ENCODE data around the gene SLC35G6. TPM values are rescaled to one million over a fixed set of nuclear protein-coding genes. Genes with fewer than 3 reads are reported as not detected.

SLC35G6 gene
- total and polyA plus RNA-seq, 2 of the 13 experiments (the other 11 are each of a cell fraction or from before 2014, with no cell fraction given): 0.07 TPM; not detected in 1

DNA sequence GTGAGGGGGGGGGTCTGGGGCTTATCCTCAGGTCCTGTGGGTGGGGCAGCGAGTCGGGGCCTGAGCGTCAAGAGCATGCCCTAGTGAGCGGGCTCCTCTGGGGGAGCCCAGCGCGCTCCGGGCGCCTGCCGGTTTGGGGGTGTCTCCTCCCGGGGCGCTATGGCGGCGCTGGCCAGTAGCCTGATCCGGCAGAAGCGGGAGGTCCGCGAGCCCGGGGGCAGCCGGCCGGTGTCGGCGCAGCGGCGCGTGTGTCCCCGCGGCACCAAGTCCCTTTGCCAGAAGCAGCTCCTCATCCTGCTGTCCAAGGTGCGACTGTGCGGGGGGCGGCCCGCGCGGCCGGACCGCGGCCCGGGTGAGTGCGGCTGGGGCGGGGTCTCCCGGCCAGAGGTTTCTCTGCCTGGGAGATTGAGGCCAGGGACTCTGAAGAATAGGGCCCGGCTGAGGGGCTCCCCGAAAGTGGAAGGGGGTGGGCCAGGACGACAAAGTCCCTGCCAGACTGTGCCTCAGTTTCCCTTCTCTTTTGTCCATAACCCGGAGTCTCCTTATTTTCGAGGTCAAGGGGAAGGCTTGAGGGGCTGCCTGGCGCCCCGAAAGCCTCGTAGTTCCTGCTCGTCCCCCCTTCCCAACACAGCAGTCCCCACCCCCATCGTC, 41.7 kb upstream of the SLC35G6 start, which contains the start of gene FGF11:
Gene FGF11, plus strand, starts transcription at position 51 of the 651 bp plus-strand sequence. Its CDS starts 109 bp downstream, at position 160.
- Histone ChIP-seq H3K79me2 (ENCODE audit: insufficient read depth, low read length) (no peaks in the 10 kb centered on the region), H3K9me3 (ENCODE audit: low read length) (no peaks in the 10 kb centered on the region), H2AFZ (ENCODE audit: low read length) (no peak within 1 kb of the TSS), H3K36me3 (replicated peaks in 1 of 2; ENCODE audit: control insufficient read depth in 1 of 2, insufficient read depth in 2 of 2, low read length in 2 of 2) (no peaks in the 10 kb centered on the region), H4K20me1 (ENCODE audit: insufficient read depth, low read length) (no peaks in the 10 kb centered on the region), H3K27ac (ENCODE audit: extremely low read length, insufficient read depth, low read length) (peak within 1 kb of the TSS; percentile 36), H3K4me1 (ENCODE audit: insufficient read depth, low read length) (peaks cover 60% of the 10 kb centered on the region), H3K4me2 (ENCODE audit: low read depth, low read length) (peak within 1 kb of the TSS; percentile 94), H3K27me3 (ENCODE audit: control insufficient read depth in 1 of 2, insufficient read depth in 2 of 2, low read length in 2 of 2) (peaks cover 6 to 27% of the 10 kb centered on the region in 2 experiments; a peak in 4 of 5 replicates), H3K9ac (ENCODE audit: insufficient read depth, low read depth, low read length) (peak within 1 kb of the TSS; percentile 68), H3K4me3 (replicated peaks in 1 of 3; ENCODE audit: insufficient read depth in 1 of 3, low read depth in 2 of 3, low read length in 3 of 3) (peak within 1 kb of the TSS; percentile 60 to 80 (median 73))
- ATAC-seq: peak; percentile 8; the same call in 2 of the 3 replicates
- no peak for FAIRE-seq
- intact Hi-C loops (cut with micrococcal nuclease; ENCODE audit: unreplicated experiment) (no loop called here), in situ Hi-C loops (cut with HindIII; ENCODE audit: extremely low pct_ligation_motif_present, low pct_unique_long_range_greater_than_20kb) (loop anchor here (5.0 kb wide), 2 partner anchors 38 to 82 kb away; partner anchors contain the start of genes TMEM95 and ZBTB4)
- BruUV-seq (replicated peaks): no TSS peak
- 0% methylated on average over 8 of the region's 50 CpGs for WGBS (ENCODE audit: low lambda C conversion rate)
- CTCF ChIA-PET (ENCODE audit: low intra/inter-chr PET ratio, low total read pairs): no interaction called here
- POLR2A ChIA-PET: interaction anchor here (1.2 to 2.8 kb wide), 3 partner anchors 36 to 110 kb away, joined by 3 to 21 read pairs (median 7); partner anchors contain the start of genes NEURL4 and TMEM256
- no peak for DNase-seq (ENCODE audit: low spot score)
- no peak for TF ChIP-seq CCDC6 (CRISPR knock-in tag; IDR thresholded peaks at IDR 0.05)
- no peak for TF ChIP-seq SRY (CRISPR knock-in tag; IDR thresholded peaks at IDR 0.05)
- TF ChIP-seq POLR2G (IDR thresholded peaks at IDR 0.05; ENCODE audit: low read depth, low read length): peak; percentile 71
- TF ChIP-seq FIP1L1 (IDR thresholded peaks at IDR 0.05; ENCODE audit: borderline replicate concordance, insufficient read depth, low read depth, low read length): no peak
- TF ChIP-seq, protein P1, sequence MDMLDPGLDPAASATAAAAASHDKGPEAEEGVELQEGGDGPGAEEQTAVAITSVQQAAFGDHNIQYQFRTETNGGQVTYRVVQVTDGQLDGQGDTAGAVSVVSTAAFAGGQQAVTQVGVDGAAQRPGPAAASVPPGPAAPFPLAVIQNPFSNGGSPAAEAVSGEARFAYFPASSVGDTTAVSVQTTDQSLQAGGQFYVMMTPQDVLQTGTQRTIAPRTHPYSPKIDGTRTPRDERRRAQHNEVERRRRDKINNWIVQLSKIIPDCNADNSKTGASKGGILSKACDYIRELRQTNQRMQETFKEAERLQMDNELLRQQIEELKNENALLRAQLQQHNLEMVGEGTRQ (IDR thresholded peaks at IDR 0.05; ENCODE audit: low read depth, low read length): no peak
- TF ChIP-seq, protein P1 (CRISPR knock-in tag; IDR thresholded peaks at IDR 0.05; ENCODE audit: borderline replicate concordance): no peak
- peak; percentile 31; the same call in 1 of the 2 replicates for TF ChIP-seq TAF1 (CRISPR knock-in tag; IDR thresholded peaks at IDR 0.05)
- no peak for TF ChIP-seq ATF7 (IDR thresholded peaks at IDR 0.05)
- TF ChIP-seq ATF7 (CRISPR knock-in tag; IDR thresholded peaks at IDR 0.05): no peak
- TF ChIP-seq KDM2A (CRISPR knock-in tag; IDR thresholded peaks at IDR 0.05; ENCODE audit: borderline replicate concordance, low read depth): peak; percentile 48; the same call in 1 of the 2 replicates
- TF ChIP-seq, protein P2, sequence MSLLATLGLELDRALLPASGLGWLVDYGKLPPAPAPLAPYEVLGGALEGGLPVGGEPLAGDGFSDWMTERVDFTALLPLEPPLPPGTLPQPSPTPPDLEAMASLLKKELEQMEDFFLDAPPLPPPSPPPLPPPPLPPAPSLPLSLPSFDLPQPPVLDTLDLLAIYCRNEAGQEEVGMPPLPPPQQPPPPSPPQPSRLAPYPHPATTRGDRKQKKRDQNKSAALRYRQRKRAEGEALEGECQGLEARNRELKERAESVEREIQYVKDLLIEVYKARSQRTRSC (CRISPR knock-in tag; IDR thresholded peaks at IDR 0.05; ENCODE audit: low read depth): no peak
- TF ChIP-seq MBD4 (IDR thresholded peaks at IDR 0.05; ENCODE audit: borderline replicate concordance, low read length): no peak
- no peak for TF ChIP-seq ZSCAN21 (CRISPR knock-in tag; IDR thresholded peaks at IDR 0.05; ENCODE audit: borderline replicate concordance)
- peak; percentile 23; the same call in 1 of the 2 replicates for TF ChIP-seq PHF20 (CRISPR knock-in tag; IDR thresholded peaks at IDR 0.05)
- TF ChIP-seq ZNF614 (CRISPR knock-in tag; IDR thresholded peaks at IDR 0.05; ENCODE audit: borderline replicate concordance): no peak
- TF ChIP-seq GATAD1 (CRISPR knock-in tag; IDR thresholded peaks at IDR 0.05): no peak
- TF ChIP-seq TAF15 (IDR thresholded peaks at IDR 0.05; ENCODE audit: low read depth, low read length, poor library complexity, severe bottlenecking): no peak
- TF ChIP-seq HDAC1 (CRISPR knock-in tag; IDR thresholded peaks at IDR 0.05): 0 out of 2 replicates have a peak, but pooled peaks have one; percentile 11
- no peak for TF ChIP-seq HIVEP1 (CRISPR knock-in tag; IDR thresholded peaks at IDR 0.05)
- no peak for TF ChIP-seq NONO (IDR thresholded peaks at IDR 0.05)
- TF ChIP-seq NONO (CRISPR knock-in tag; conservative IDR thresholded peaks at IDR 0.05): peak; percentile 10; the same call in 1 of the 2 replicates

All from HepG2 (cell line).